SH-SY5Y (cell line): Measurements from ENCODE around the gene ARHGEF37.

Source experiments
- GATA2 ChIP-seq: IDR thresholded peaks from 2 replicates; pipeline ENCODE4 v1.6.1; 2011; ENCODE audit warnings: mild to moderate bottlenecking, low read depth, low read length
- GATA3 ChIP-seq: IDR thresholded peaks from 2 replicates; pipeline ENCODE4 v1.6.1; 2011; ENCODE audit warnings: low read depth, mild to moderate bottlenecking, low read length, moderate library complexity

Gene ARHGEF37, protein sequence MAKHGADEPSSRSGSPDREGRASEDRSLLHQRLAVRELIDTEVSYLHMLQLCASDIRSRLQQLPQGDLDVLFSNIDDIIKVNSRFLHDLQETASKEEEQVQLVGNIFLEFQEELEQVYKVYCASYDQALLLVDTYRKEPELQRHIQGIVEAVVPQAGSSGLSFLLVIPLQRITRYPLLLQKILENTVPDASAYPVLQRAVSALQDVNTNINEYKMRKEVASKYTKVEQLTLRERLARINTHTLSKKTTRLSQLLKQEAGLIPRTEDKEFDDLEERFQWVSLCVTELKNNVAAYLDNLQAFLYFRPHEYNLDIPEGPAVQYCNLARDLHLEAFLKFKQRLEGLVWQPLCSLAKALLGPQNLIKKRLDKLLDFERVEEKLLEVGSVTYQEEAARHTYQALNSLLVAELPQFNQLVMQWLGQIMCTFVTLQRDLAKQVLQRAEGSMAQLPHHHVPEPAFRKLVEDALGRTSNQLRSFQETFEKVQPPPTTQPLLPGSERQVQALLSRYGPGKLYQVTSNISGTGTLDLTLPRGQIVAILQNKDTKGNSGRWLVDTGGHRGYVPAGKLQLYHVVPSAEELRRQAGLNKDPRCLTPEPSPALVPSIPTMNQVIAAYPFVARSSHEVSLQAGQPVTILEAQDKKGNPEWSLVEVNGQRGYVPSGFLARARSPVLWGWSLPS

GRCh38 chr5:149581192-149581861 lies at the start of gene ARHGEF37:
TSS of gene ARHGEF37 (plus strand) at chr5:149581498. CDS start at chr5:149597770, 16,272 bp downstream.
- TF ChIP-seq GATA3 (no peak), GATA2 (no peak)

GRCh38 chr5:149532413-149532812 lies 48.9 kb upstream of the ARHGEF37 start:
- TF ChIP-seq GATA3 (no peak), GATA2 (no peak)

- no peak for TF ChIP-seq GATA3
- no peak for TF ChIP-seq GATA2
These were observed 43.8 kb upstream of the ARHGEF37 start for GRCh38 chr5:149537374-149537975.

GRCh38 chr5:149540089-149540488 lies 41.2 kb upstream of the ARHGEF37 start:
- TF ChIP-seq GATA3 = no peak
- TF ChIP-seq GATA2 = no peak

GRCh38 chr5:149541893-149542292 lies 39.4 kb upstream of the ARHGEF37 start:
- TF ChIP-seq GATA2 (no peak), GATA3 (no peak)

- TF ChIP-seq GATA2 (no peak), GATA3 (no peak)
These were observed 37.8 kb upstream of the ARHGEF37 start for GRCh38 chr5:149543361-149544027.

GRCh38 chr5:149544028-149544420 lies 37.3 kb upstream of the ARHGEF37 start:
- TF ChIP-seq GATA2 = no peak
- TF ChIP-seq GATA3 = no peak

DNA sequence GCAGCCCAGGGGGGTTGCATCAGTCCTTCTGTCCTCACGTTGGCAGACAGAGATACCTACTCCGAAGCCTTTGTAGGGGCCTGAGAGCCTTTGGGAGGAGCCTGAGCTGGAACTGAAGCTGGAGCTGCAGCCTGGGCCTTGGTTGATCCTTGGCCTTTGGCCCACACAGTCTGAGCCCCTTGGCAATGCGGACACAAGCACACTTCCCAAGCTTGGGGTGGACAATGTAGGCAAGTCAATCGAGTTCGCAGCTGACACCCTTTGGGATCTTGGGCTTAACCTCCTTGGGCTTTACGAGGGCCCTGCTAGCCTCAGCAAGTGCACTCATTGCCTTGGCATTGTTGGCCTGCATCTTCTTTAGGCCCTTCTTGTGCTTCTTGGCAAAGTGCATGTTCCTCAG lies 36.0 kb upstream of the ARHGEF37 start:
- TF ChIP-seq GATA2 (no peak), GATA3 (no peak)

GRCh38 chr5:149546974-149547373 lies 34.3 kb upstream of the ARHGEF37 start:
- TF ChIP-seq GATA2 (no peak), GATA3 (no peak)

GRCh38 chr5:149549461-149550267 lies 31.6 kb upstream of the ARHGEF37 start:
- no peak for TF ChIP-seq GATA3
- no peak for TF ChIP-seq GATA2

- TF ChIP-seq GATA3 (no peak), GATA2 (no peak)
These were observed 31.1 kb upstream of the ARHGEF37 start for GRCh38 chr5:149550268-149550583.

GRCh38 chr5:149550594-149551226 lies 30.6 kb upstream of the ARHGEF37 start:
- TF ChIP-seq GATA2 = no peak
- no peak for TF ChIP-seq GATA3
